GM12878 (cell line): ENCODE results near the gene CDK5RAP3. TPM values are rescaled to one million over a fixed set of nuclear protein-coding genes. Genes with fewer than 3 reads are reported as not detected.

Experiments used
- ATF7 ChIP-seq: fragments of 450-650 bp; IDR thresholded peaks from 2 replicates; pipeline ENCODE4 v1.6.1; 2016; ENCODE audit warnings: low read depth, mild to moderate bottlenecking
- BHLHE40 ChIP-seq, 2 experiments: fragments of 450-650 bp in 1 of 2; IDR thresholded peaks; 2 replicates each; pipeline ENCODE4 v1.6.1; 2011 to 2017; ENCODE audit warnings: low read depth in 2 of 2, borderline replicate concordance in 1 of 2, improper control_type of control experiment in 1 of 2, low read length in 1 of 2, mild to moderate bottlenecking in 1 of 2
- BRCA1 ChIP-seq: IDR thresholded peaks from 2 replicates; pipeline ENCODE4 v1.6.1; 2011; ENCODE audit warnings: low read depth, low read length, improper control_type of control experiment
- CHD4 ChIP-seq: fragments of 200-600 bp; sonication (generic); IDR thresholded peaks from 2 replicates; pipeline ENCODE4 v1.6.1; 2016; ENCODE audit warnings: mild to moderate bottlenecking
- HSF1 ChIP-seq: fragments of 150-350 bp; IDR thresholded peaks from 2 replicates; pipeline ENCODE4 v1.6.1; 2014; ENCODE audit warnings: mild to moderate bottlenecking, low read depth, low read length
- IKZF2 ChIP-seq, 2 experiments: fragments of 450-650 bp; IDR thresholded peaks; 2 replicates each; pipeline ENCODE4 v1.6.1; 2017; ENCODE audit warnings: mild to moderate bottlenecking in 2 of 2, moderate library complexity in 2 of 2
- KAT2A ChIP-seq: conservative IDR thresholded peaks from 2 replicates; pipeline ENCODE4 v1.6.1; 2011; ENCODE audit warnings: low read depth, low read length; ENCODE audit not compliant: control insufficient read depth
- KDM1A ChIP-seq: fragments of 200-600 bp; sonication (generic); IDR thresholded peaks from 2 replicates; pipeline ENCODE4 v1.6.1; 2016; ENCODE audit warnings: borderline replicate concordance
- LARP7 ChIP-seq: fragments of 450-650 bp; IDR thresholded peaks from 2 replicates; pipeline ENCODE4 v1.6.1; 2017; ENCODE audit warnings: mild to moderate bottlenecking
- MEF2B ChIP-seq: fragments of 450-650 bp; IDR thresholded peaks from 2 replicates; pipeline ENCODE4 v1.6.1; 2018; ENCODE audit warnings: mild to moderate bottlenecking, moderate library complexity; ENCODE audit not compliant: partially characterized antibody, poor library complexity, severe bottlenecking
- POLR2A ChIP-seq: IDR thresholded peaks from 2 replicates; pipeline ENCODE4 v1.6.1; 2011; ENCODE audit warnings: low read depth, mild to moderate bottlenecking, low read length
- RAD21 ChIP-seq: IDR thresholded peaks from 2 replicates; pipeline ENCODE4 v1.6.1; 2011; ENCODE audit warnings: mild to moderate bottlenecking, low read depth, low read length, moderate library complexity; ENCODE audit not compliant: insufficient read depth
- RAD51 ChIP-seq: fragments of 450-650 bp; IDR thresholded peaks from 2 replicates; pipeline ENCODE4 v1.6.1; 2016; ENCODE audit warnings: moderate library complexity, mild to moderate bottlenecking, inconsistent platforms
- SKIL ChIP-seq: fragments of 450-650 bp; IDR thresholded peaks from 2 replicates; pipeline ENCODE4 v1.6.1; 2017; ENCODE audit warnings: mild to moderate bottlenecking, low read depth, inconsistent platforms; ENCODE audit not compliant: poor library complexity, severe bottlenecking
- SMAD5 ChIP-seq: IDR thresholded peaks from 2 replicates; pipeline ENCODE4 v1.6.1; 2016; ENCODE audit warnings: antibody characterized with exemption, low read depth
- SPI1 ChIP-seq: IDR thresholded peaks from 2 replicates; pipeline ENCODE4 v1.6.1; 2011; ENCODE audit warnings: low read depth, mild to moderate bottlenecking, low read length, moderate library complexity, borderline replicate concordance; ENCODE audit not compliant: insufficient read depth
- SRF ChIP-seq, 2 experiments: IDR thresholded peaks; 2 replicates each; pipeline ENCODE4 v1.6.1; 2011; ENCODE audit warnings: low read depth in 2 of 2, low read length in 2 of 2, mild to moderate bottlenecking in 1 of 2, moderate library complexity in 1 of 2
- ZNF207 ChIP-seq: fragments of 450-650 bp; IDR thresholded peaks from 2 replicates; pipeline ENCODE4 v1.6.1; 2014; ENCODE audit warnings: antibody characterized with exemption, mild to moderate bottlenecking, borderline replicate concordance
- polyA plus RNA-seq, 11 experiments: library from polyadenylated mRNA; depleted of rRNA in 4 of 11; unstranded in 6 of 11; stranded (reverse) in 5 of 11; fragments of >200 nt; fragmentation: Nextera tagmentation in 4 of 11; fragmentation: Illumina TruSeq in 1 of 11; extraction: Ambion mirVana in 4 of 11; extraction: Trizol in 1 of 11; gene quantifications; 1 replicate in 1 of 11; 2 replicates in 10 of 11; pipeline versions ENCODE4 v1.2.1 to v1.2.3, GENCODE V29; 2011 to 2016; ENCODE audit warnings: inconsistent platforms in 2 of 11, missing spikeins in 2 of 11, low read depth in 1 of 11
- total RNA-seq, 4 experiments: library from RNA; depleted of rRNA in 3 of 4; stranded (reverse); fragments of >200 nt in 3 of 4; fragmentation: Illumina TruSeq in 1 of 4; extraction: Trizol in 1 of 4; gene quantifications; 2 replicates each; pipeline versions ENCODE4 v1.2.1 to v1.2.3, GENCODE V29; 2013 to 2021
- TF ChIP-seq, protein P1 (sequence below): fragments of 450-650 bp; IDR thresholded peaks from 2 replicates; pipeline ENCODE4 v1.6.1; 2018; ENCODE audit warnings: mild to moderate bottlenecking, low read depth, moderate library complexity; ENCODE audit not compliant: partially characterized antibody

The CDK5RAP3 gene
- total and polyA plus RNA-seq, 10 of the 15 experiments (the other 5 are each of a cell fraction or from before 2014, with no cell fraction given) = 69.4 to 237 (median 160) TPM

DNA sequence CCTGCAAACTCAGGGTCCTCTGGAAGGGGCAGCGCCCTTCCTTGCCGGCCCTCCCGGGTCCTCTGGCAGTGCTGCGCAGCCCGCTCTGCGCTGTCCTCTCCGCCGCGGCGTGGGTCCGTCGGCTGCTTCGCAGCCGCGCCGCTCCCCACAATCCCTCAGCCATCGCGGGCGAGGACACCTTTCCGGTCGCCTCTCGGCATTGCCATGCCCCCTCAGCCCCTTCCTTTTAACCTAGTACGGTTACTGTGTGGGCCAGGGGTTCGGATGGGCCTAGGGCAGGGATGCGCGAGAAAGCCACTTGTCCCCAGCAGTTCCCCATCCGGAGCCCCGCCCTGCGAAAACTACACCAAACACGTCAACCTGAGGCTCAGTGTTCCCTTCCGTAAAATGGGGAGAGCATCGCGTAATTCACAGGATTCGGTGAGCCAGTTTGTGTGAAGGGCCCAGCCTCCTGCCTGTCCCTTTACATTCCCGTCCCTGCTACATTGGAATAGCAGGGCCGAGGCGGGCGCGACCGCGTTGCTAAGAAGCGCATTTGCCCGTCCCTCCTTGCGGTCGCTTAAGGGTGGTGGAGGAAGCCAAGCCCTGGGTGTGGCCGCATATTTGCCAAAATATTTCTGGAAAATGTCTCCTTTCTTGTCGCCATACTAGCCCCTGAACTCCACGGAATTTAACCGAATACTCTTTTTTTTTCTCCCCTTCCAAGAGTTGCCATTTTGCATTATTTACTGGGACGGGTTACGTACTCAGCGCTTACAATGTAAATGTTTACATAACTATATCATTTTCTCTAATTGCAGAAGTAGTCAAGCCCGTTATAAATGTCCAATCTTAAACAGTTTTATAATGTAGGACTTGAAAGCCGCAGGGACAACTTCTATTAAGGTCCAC is 53.5 kb downstream of the CDK5RAP3 start (continued):
- no peak for TF ChIP-seq MEF2B
- no peak; a peak in 1 of 4 replicates for TF ChIP-seq IKZF2 (IDR thresholded peaks at IDR 0.05)
- TF ChIP-seq SRF (IDR thresholded peaks at IDR 0.05; ENCODE audit: low read depth in 2 of 2, low read length in 2 of 2) = no peak
- TF ChIP-seq SKIL = no peak
- TF ChIP-seq POLR2A = no peak
- no peak for TF ChIP-seq SMAD5
- TF ChIP-seq LARP7 = no peak
- TF ChIP-seq RAD21 = no peak
- TF ChIP-seq CHD4 = no peak
- TF ChIP-seq, protein P1, sequence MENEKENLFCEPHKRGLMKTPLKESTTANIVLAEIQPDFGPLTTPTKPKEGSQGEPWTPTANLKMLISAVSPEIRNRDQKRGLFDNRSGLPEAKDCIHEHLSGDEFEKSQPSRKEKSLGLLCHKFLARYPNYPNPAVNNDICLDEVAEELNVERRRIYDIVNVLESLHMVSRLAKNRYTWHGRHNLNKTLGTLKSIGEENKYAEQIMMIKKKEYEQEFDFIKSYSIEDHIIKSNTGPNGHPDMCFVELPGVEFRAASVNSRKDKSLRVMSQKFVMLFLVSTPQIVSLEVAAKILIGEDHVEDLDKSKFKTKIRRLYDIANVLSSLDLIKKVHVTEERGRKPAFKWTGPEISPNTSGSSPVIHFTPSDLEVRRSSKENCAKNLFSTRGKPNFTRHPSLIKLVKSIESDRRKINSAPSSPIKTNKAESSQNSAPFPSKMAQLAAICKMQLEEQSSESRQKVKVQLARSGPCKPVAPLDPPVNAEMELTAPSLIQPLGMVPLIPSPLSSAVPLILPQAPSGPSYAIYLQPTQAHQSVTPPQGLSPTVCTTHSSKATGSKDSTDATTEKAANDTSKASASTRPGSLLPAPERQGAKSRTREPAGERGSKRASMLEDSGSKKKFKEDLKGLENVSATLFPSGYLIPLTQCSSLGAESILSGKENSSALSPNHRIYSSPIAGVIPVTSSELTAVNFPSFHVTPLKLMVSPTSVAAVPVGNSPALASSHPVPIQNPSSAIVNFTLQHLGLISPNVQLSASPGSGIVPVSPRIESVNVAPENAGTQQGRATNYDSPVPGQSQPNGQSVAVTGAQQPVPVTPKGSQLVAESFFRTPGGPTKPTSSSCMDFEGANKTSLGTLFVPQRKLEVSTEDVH = no peak
- TF ChIP-seq HSF1 = no peak
- TF ChIP-seq KAT2A = no peak
- TF ChIP-seq BHLHE40 (IDR thresholded peaks at IDR 0.05; ENCODE audit: borderline replicate concordance in 1 of 2, low read depth in 2 of 2, low read length in 1 of 2) = no peak
- 0 out of 2 replicates have a peak, but pooled peaks have one; percentile 81 for TF ChIP-seq ZNF207
- TF ChIP-seq SPI1 = no peak
- TF ChIP-seq ATF7 = no peak
- TF ChIP-seq RAD51 = no peak
- TF ChIP-seq BRCA1 = no peak
- no peak for TF ChIP-seq KDM1A
